Progenitor cell of endocrine pancreas (in vitro differentiated cells): ENCODE measurements around the gene PEX10. TPM values are rescaled to one million over a fixed set of nuclear protein-coding genes. Genes with fewer than 3 reads are reported as not detected.
"Not testable (repeated sequence)": the region's sequence is repeated elsewhere in the genome, so short reads cannot be mapped to it uniquely, and the experiment has no call there.

Source experiments
- DNase-seq: peaks from one replicate; pipeline ENCODE4 v3.0.0; 2021; ENCODE audit warnings: low spot score; ENCODE audit not compliant: unreplicated experiment
- H3K27ac Mint-ChIP-seq: 2 replicates; pipeline ENCODE4 v1.8.0; 2021; ENCODE audit warnings: mild to moderate bottlenecking, moderate library complexity, mixed read lengths
- H3K27me3 Mint-ChIP-seq: 2 replicates; pipeline ENCODE4 v1.8.0; 2021; ENCODE audit warnings: mixed read lengths
- H3K36me3 Mint-ChIP-seq: 2 replicates; pipeline ENCODE4 v1.8.0; 2022; ENCODE audit warnings: mixed read lengths; ENCODE audit not compliant: insufficient read depth
- H3K4me1 Mint-ChIP-seq: 2 replicates; pipeline ENCODE4 v1.8.0; 2021; ENCODE audit warnings: low read depth, mixed read lengths
- H3K4me3 Mint-ChIP-seq: 2 replicates; pipeline ENCODE4 v1.8.0; 2021; ENCODE audit warnings: low read depth, mild to moderate bottlenecking, moderate library complexity, mixed read lengths
- H3K9me3 Mint-ChIP-seq: 2 replicates; pipeline ENCODE4 v1.8.0; 2021; ENCODE audit warnings: low read depth, mixed read lengths
- CTCF ChIP-seq: fragments of 200-600 bp; sonication (generic); IDR thresholded peaks from one replicate; pipeline ENCODE4 v1.5.0; 2021; ENCODE audit warnings: antibody characterized with exemption, mild to moderate bottlenecking; ENCODE audit not compliant: unreplicated experiment
- long read RNA-seq: library from polyadenylated mRNA; unstranded; transcript quantifications from one replicate; pipeline ENCODE4 v2.0.0, GENCODE V29; 2020
- total RNA-seq: library from RNA; stranded (reverse); gene quantifications from 2 replicates; pipeline ENCODE4 v1.2.1, GENCODE V29; 2021

Gene PEX10
- 27.5 and 27.6 TPM in 2 replicates for total RNA-seq
- long read RNA-seq, transcript PEX10-202 (6 exons, 1,997 nt) = major isoform, 5 of 11 reads
- long read RNA-seq, partial matches to known transcripts = 3 of 11 reads
- long read RNA-seq, other reads (novel, unspliced or antisense) = 3 of 11 reads

GRCh38 chr1:2412395-2412772 is at the start of gene PEX10:
PEX10 (minus strand) TSS chr1:2412564; CDS start chr1:2412502, 62 bp downstream.
- TF ChIP-seq CTCF = no peak
- Mint-ChIP-seq H3K27me3 (peaks cover 17% of the 10 kb centered on the region), H3K9me3 (no peaks in the 10 kb centered on the region), H3K27ac (peak within 1 kb of the TSS; percentile 92), H3K36me3 (peaks cover 2% of the 10 kb centered on the region), H3K4me3 (peak within 1 kb of the TSS; percentile 84), H3K4me1 (peaks cover 9% of the 10 kb centered on the region)
- peak; percentile 99 for DNase-seq

GRCh38 chr1:2460996-2461751 is 48.8 kb upstream of the PEX10 start:
- H3K27ac Mint-ChIP-seq = no peak overlapping the region
- no peaks in the 10 kb centered on the region for H3K4me1 Mint-ChIP-seq
- H3K4me3 Mint-ChIP-seq = no peak overlapping the region
- TF ChIP-seq CTCF = no peak
- H3K27me3 Mint-ChIP-seq = peaks cover 14% of the 10 kb centered on the region
- H3K36me3 Mint-ChIP-seq = no peaks in the 10 kb centered on the region
- H3K9me3 Mint-ChIP-seq = no peaks in the 10 kb centered on the region
- no peak for DNase-seq

GRCh38 chr1:2460203-2460602 is 47.8 kb upstream of the PEX10 start:
- H3K27ac Mint-ChIP-seq = no peak overlapping the region
- H3K4me3 Mint-ChIP-seq = no peak overlapping the region
- no peaks in the 10 kb centered on the region for H3K9me3 Mint-ChIP-seq
- no peaks in the 10 kb centered on the region for H3K4me1 Mint-ChIP-seq
- TF ChIP-seq CTCF = no peak
- H3K27me3 Mint-ChIP-seq = peaks cover 14% of the 10 kb centered on the region
- DNase-seq = no peak
- H3K36me3 Mint-ChIP-seq = no peaks in the 10 kb centered on the region

- H3K36me3 Mint-ChIP-seq = no peaks in the 10 kb centered on the region
- no peak overlapping the region for H3K27ac Mint-ChIP-seq
- H3K4me1 Mint-ChIP-seq = no peaks in the 10 kb centered on the region
- peaks cover 13% of the 10 kb centered on the region for H3K27me3 Mint-ChIP-seq
- DNase-seq = no peak
- H3K4me3 Mint-ChIP-seq = no peak overlapping the region
- H3K9me3 Mint-ChIP-seq = no peaks in the 10 kb centered on the region
- TF ChIP-seq CTCF = no peak
Observed at GRCh38 chr1:2459757-2460156, 47.4 kb upstream of the PEX10 start.

- H3K27ac Mint-ChIP-seq, H3K9me3 Mint-ChIP-seq, DNase-seq: not testable (repeated sequence)
Observed at GRCh38 chr1:2459102-2459753, 46.9 kb upstream of the PEX10 start.

More at GRCh38 chr1:2459102-2459753, 46.9 kb upstream of the PEX10 start:
- H3K4me1 Mint-ChIP-seq, H3K36me3 Mint-ChIP-seq, H3K4me3 Mint-ChIP-seq, H3K27me3 Mint-ChIP-seq: not testable (repeated sequence)
